ENCODE data around the gene VPS26B.
A peak's percentile ranks its signal among the peaks of the same experiment; 100 is the strongest.
"Not testable (repeated sequence)": the region's sequence is repeated elsewhere in the genome, so short reads cannot be mapped to it uniquely, and the experiment has no call there.

Gene VPS26B

DNA sequence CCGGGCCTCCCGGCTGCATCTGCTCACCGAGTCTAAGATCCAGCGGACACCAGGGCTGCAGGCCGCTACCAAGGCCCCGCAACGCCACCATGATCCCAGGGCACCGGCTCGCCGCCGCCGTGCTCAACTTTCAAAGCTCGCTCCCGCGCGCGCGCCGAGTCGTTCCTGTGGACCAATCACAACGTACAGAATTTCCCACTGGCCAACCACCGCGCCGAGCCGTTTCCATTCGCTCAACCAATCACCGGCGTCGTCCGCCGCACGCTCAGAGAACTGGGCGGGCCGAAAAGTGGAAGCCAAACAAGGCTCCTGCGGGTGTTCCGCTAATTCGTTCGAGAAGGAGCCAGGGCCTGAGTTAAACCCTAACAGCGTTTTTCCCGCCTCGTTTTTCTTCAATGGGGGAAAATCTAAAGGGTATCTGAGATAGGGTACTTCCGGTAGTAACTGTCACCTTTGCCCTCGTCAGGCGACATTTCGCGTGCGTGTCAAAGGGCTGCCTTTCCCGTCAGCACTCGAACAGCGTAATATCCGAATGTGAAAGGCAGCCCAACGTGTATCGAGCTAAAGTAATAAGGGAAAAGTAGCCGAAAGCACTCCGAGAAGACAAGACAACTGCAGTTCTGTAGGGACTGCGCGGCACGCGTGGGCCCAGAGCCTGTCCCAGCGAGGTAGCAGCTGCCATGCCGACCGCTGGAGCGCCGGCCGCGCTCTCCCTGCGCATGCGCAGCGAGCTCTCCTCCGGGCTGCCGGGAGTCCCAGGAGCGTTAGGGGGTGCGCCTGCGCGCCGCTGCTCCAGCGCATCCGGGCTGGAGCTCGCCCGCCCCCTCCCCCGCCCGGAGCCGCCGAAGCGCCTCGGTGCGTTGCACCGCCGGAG, at the start of gene VPS26B, which contains the start of gene NCAPD3:
Gene VPS26B, plus strand, starts transcription at position 836 of the 874 bp plus-strand sequence. CDS start 452 bp downstream, outside the sequence.
Gene NCAPD3, minus strand, starts transcription at position 132 of the 874 bp plus-strand sequence. Its CDS starts 41 bp downstream, at position 91.
- peak; percentile 96 for DNase-seq

- no peak for DNase-seq
Observed at GRCh38 chr11:134176284-134176683, 48.2 kb upstream of the VPS26B start.

GRCh38 chr11:134178032-134178674, 46.3 kb upstream of the VPS26B start:
- no peak for DNase-seq

- no peak for DNase-seq
Observed at GRCh38 chr11:134181707-134182106, 42.8 kb upstream of the VPS26B start.

- not testable (repeated sequence) for DNase-seq
Observed at GRCh38 chr11:134188092-134188491, 36.4 kb upstream of the VPS26B start.

- DNase-seq, result peak; percentile 26
Observed at GRCh38 chr11:134196756-134197155, 27.7 kb upstream of the VPS26B start.

GRCh38 chr11:134199531-134199930, 24.9 kb upstream of the VPS26B start:
- DNase-seq, result no peak

GRCh38 chr11:134200688-134201087, 23.8 kb upstream of the VPS26B start:
- no peak for DNase-seq

- no peak for DNase-seq
Observed at GRCh38 chr11:134202661-134203060, 21.8 kb upstream of the VPS26B start.

DNA sequence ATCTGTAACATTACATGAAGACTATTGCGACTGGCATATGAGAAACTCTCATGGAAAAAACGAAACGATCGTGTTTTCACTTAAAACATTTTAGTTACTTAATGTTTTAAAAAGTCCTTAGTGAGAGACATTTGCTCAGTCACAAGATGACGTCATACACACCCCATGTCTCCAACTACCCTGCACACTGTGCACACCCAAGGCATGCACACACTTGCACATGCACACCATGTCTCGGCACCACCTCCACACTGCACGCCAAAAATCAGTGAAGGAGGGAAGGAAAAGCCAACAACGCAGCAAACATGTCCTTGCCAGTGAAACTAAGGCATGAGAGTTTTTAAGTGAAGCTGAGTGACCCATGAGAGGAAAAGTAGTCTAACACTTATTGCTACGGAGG, 18.7 kb upstream of the VPS26B start:
- no peak for DNase-seq

DNA sequence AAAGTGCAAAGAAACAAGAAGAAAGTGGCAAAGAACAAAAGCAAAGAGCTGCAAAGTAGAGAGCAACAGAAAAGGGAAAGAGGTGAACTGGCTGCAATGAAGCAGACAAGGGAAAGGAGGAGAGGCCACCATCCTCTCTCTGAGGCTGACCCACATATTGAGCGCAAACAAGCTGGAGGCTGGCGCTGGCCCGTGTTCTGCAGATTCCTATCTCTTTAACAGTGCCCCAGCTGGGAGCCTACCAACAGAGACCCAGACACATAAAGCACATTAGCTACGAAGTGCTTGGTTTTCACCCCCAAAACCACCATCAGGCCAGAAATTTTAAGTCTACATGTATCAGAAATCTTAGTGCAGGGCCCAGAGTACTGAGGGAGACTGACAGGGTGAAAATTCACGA, 18.3 kb upstream of the VPS26B start:
- DNase-seq, result no peak

DNA sequence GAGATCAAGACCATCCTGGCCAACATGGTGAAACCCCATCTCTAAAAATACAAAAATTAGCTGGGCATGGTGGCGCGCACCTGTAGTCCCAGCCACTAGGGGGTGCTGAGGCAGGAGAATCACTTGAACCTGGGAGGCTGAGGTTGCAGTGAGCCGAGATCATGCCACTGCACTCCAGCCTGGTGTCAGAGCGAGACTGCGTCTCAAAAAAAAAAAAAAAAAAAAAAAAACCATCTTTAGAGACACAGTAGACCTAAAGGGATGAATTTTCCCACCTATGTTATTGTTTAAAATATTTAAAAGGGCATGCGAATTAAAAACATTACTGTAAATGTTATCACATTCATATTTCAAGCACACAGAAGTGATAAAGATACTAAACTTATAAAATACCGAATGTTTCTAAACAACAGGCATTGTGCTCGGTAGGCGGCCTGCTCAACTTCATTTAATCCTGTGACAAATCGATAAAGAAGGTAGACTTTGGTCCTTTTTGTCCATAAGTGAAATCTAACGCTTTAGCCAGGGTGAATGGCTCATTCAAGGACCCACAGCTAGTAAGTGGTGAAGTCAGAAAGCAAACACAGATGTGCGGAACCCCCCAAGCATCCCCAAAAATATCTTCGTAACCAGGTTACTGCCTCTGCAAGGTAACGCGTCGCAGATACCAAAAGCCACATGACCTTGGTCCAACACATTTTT, 16.8 kb upstream of the VPS26B start:
- DNase-seq, result peak; percentile 75

DNA sequence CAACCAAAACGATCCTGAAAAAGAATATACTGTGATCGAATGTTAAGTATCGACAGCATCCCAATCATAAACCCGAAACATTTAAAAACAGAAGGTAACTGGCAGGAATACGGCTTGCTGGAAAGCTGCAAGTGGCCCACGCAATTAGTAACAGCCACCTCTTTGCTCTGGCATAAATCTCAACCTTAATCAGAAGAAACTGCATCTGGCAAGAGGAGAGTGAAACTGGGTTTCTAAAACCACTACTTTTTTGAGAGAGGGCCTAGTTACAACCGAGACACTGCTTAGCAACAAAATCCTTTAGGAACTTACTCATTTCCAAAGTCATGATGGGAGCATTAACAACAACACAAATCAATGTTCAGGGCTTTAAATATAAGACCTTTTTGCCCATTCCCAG, 8.6 kb upstream of the VPS26B start:
- no peak for DNase-seq

DNA sequence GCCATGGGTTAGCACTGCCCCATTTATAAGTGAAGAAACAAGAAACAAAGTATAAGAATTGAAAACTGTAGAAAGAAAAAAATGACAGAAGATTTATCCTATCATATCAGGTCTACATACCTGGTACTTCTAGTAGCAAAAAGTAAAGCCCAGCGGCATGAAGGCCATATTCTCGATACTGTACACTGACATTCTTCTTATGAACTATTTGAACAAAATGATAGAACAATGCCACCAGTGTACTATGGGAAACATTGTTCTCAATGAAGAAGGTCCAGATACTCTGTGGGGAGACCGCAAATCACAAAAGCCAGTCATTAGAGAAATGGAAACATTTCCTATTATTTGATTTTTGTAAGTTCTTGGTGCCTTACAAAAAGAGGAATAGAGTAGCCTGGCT, 7.7 kb upstream of the VPS26B start:
- DNase-seq, result no peak

DNA sequence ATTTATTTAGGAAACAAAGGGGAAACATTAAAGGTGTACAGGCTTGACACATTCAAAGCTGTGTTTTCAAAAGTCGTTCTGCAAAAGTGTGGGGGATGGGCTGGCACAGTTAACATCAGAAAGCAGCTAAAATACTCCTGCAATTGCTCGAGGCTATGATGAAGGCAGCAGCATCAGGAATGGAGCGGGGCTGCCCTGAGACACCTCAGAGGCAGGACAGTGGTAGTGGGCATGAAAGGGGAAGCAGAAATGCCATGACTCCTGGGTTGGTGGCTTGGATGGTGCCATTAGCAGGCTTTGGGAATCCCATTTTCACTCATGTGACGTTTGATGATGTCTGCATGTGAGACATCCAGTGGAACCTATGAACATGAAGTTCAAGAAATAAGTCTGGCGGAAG, 1.4 kb upstream of the VPS26B start:
- DNase-seq, result no peak

DNA sequence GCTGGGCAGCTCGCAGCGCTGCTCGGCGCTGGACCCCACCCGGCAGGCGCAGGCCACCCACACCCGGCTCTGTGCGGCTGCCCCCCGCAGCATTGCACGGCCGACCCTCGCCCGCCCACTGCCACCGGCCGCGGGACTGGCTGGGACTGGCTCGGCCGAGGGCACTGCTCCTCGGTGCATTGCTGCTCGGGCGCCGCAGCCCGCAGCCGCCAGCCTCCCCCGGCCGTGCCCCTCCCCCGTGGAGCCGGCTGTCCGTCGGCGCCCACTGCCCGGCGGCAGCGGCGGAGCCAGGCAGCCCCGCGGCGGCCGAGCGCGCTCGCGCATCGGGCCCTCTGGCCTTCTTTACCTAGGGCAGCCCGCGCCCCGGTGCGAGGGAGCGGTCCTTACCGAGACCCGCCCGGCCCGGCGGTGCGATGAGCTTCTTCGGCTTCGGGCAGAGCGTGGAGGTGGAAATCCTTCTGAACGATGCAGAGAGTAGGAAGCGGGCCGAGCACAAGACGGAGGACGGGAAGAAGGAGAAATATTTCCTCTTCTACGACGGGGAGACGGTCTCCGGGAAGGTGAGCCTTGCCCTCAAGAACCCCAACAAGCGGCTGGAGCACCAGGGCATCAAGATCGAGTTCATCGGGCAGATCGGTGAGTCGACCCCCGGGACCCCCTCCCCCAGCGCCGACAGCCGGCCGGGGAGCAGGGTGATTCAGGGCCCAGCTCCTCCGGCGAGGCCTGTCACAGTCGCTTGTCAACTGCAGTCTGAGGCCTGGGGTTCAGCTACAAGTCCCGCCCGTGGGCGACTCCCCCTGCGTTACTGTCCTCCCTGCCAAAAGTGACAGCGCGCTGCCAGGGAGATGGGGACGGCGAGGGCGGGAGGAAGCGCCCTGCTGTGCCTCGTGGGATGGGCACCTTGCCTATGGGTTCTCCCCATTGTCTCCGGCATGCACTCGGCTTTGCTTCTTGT, 516 bp downstream of the VPS26B start:
- DNase-seq, result peak; percentile 43

DNA sequence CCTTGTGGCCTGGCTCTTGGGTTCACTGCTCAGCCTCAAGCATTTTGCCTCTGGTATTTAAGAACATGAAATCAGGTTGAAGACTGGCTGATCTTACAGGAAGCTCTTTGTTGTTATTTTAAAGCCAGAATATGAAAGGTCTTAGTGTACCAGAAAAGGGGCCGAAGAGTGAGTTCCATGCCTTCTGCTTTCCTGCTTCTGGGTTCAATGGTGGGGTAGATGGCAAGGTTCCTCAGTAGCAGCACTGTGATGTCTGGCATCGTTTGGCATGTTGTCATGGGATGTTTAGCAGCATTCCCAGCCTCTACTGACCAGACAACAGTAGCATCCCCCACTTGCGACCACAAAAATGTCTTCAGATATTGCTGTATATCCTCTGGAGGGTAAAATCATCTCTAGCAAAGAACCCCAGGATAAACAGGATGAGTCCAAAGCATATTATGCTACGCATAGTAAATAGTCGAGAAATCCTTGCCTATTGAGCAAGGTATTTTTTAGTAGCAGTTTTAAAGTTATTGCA, 2.4 kb downstream of the VPS26B start:
- no peak for DNase-seq

- DNase-seq, result peak; percentile 45
Observed at GRCh38 chr11:134228625-134229024, 4.2 kb downstream of the VPS26B start.

GRCh38 chr11:134229126-134229790, 4.8 kb downstream of the VPS26B start:
- DNase-seq, result no peak

DNA sequence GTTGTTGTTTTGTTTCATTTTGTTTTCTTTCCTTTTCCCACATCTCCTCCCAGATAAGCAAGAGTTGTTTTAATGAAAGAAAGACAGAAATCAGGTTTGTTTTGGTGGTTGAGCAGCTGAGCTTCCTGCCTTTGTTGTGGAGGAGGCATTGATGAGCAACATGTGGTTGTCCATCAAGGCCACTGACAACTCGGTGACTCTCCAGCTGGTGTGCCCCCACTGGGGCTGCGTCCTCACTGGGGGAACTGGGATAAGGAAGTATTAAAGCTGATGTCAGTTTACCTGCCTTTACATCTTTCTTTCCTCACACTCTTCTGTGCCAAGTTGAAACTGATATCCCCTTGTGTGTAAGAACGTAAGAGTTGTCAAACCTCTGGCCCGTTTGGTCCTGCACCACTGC, 5.9 kb downstream of the VPS26B start:
- DNase-seq, result no peak

- no peak for DNase-seq
Observed at GRCh38 chr11:134231958-134232659, 7.6 kb downstream of the VPS26B start.

All from CD4-positive, alpha-beta T cell treated with Interleukin-21 for 1 hour (primary cell).